ENCODE data around the gene SP8. TPM values are rescaled to one million over a fixed set of nuclear protein-coding genes. Genes with fewer than 3 reads are reported as not detected.

SP8 gene
- total RNA-seq, 1 donor from 2014 or later: not detected

Other genes starting within 250 kb of the SP8 start
- gene ABCB5, start 171.2 kb downstream of the SP8 start, total RNA-seq: not detected